Osteoblast (primary cell): ENCODE data around the gene YIPF1. TPM values are rescaled to one million over a fixed set of nuclear protein-coding genes. Genes with fewer than 3 reads are reported as not detected.

Source experiments
- DNase-seq: peaks from one replicate; pipeline ENCODE4 v3.0.0; 2011; ENCODE audit warnings: low spot score, mixed read lengths; ENCODE audit not compliant: insufficient read length; ENCODE audit errors: missing footprints
- H2AFZ ChIP-seq: 2 replicates; pipeline ENCODE4 v1.6.0; 2011; ENCODE audit warnings: mild to moderate bottlenecking, low read length
- H3K27ac ChIP-seq: 2 replicates; pipeline ENCODE4 v1.5.1; 2011; ENCODE audit warnings: mild to moderate bottlenecking, low read depth, low read length, moderate library complexity
- H3K27me3 ChIP-seq: 2 replicates; pipeline ENCODE4 v1.6.0; 2012; ENCODE audit warnings: mild to moderate bottlenecking, control low read depth, inconsistent platforms, low read length, moderate library complexity; ENCODE audit not compliant: insufficient read depth
- H3K36me3 ChIP-seq: 2 replicates; pipeline ENCODE4 v1.5.1; 2011; ENCODE audit warnings: mild to moderate bottlenecking, low read length, control low read depth, moderate library complexity; ENCODE audit not compliant: insufficient read depth
- H3K4me1 ChIP-seq: 2 replicates; pipeline ENCODE4 v1.5.1; 2011; ENCODE audit warnings: mild to moderate bottlenecking, low read length, control low read depth, moderate library complexity; ENCODE audit not compliant: insufficient read depth
- H3K4me2 ChIP-seq: 2 replicates; pipeline ENCODE4 v1.6.0; 2011; ENCODE audit warnings: mild to moderate bottlenecking, low read length; ENCODE audit not compliant: insufficient read depth
- H3K4me3 ChIP-seq: fragments of 200-600 bp; sonication (generic); 3 replicates; pipeline ENCODE4 v1.5.1; 2012; ENCODE audit warnings: mild to moderate bottlenecking, low read length, inconsistent platforms; ENCODE audit not compliant: insufficient read depth
- H3K79me2 ChIP-seq: 2 replicates; pipeline ENCODE4 v1.6.0; 2012; ENCODE audit warnings: mild to moderate bottlenecking, low read length, control low read depth, inconsistent platforms; ENCODE audit not compliant: insufficient read depth
- H3K9me3 ChIP-seq: 2 replicates; pipeline ENCODE4 v1.5.1; 2011; ENCODE audit warnings: low read depth, low read length, control low read depth
- H4K20me1 ChIP-seq: 2 replicates; pipeline ENCODE4 v1.6.0; 2012; ENCODE audit warnings: mild to moderate bottlenecking, low read length, control low read depth; ENCODE audit not compliant: insufficient read depth
- total RNA-seq: library from RNA; depleted of rRNA; stranded (reverse); fragments of >200 nt; gene quantifications from 2 replicates; pipeline ENCODE4 v1.2.3, GENCODE V29; 2012
- TF ChIP-seq, protein P1 (sequence below): IDR thresholded peaks from 2 replicates; pipeline ENCODE4 v1.5.1; 2011; ENCODE audit warnings: mild to moderate bottlenecking, low read depth, low read length, moderate library complexity; ENCODE audit errors: extremely low read depth

YIPF1 gene
- total RNA-seq, 1 donor, result 23.2 TPM

DNA sequence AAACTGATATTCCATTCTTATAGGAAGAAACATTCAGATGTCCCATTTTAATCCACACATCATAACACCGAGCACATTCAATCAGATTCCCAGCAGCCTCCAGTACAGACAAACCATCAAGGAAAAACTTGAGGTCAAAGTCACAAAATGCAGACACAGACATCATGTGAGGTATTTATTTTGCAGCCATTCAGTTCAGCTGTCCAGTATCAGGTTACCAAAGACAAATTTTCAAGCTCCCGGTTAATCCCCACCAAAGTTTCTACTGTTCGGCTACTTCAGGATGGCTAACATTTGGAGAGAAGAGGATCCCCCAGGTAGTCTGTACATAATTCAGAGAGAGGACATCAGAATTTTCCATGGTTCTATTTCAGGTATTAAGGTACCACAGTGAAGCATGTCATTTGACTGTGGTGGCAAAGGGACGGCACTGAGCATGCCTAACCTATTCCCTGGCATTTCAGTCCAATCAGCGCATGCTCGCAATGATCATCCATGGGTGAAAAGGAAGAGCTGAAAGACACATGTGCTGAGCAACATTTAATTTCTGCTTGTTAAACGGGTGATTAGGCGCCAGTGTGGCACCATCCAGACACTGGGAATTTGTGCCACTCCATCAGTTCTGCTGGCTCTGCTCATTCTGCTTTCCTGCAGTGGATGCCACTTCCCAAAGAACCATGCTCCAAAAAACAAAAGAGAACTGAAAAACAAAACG is 37.9 kb downstream of the YIPF1 start:
- Histone ChIP-seq H3K36me3 (peaks cover 29% of the 10 kb centered on the region), H3K4me2 (no peak overlapping the region), H3K27me3 (no peaks in the 10 kb centered on the region), H2AFZ (no peak overlapping the region), H3K79me2 (no peaks in the 10 kb centered on the region), H3K4me3 (no peak overlapping the region), H4K20me1 (no peaks in the 10 kb centered on the region), H3K9me3 (peaks cover 3% of the 10 kb centered on the region), H3K27ac (no peak overlapping the region), H3K4me1 (no peaks in the 10 kb centered on the region)
- no peak for DNase-seq
- TF ChIP-seq, protein P1, sequence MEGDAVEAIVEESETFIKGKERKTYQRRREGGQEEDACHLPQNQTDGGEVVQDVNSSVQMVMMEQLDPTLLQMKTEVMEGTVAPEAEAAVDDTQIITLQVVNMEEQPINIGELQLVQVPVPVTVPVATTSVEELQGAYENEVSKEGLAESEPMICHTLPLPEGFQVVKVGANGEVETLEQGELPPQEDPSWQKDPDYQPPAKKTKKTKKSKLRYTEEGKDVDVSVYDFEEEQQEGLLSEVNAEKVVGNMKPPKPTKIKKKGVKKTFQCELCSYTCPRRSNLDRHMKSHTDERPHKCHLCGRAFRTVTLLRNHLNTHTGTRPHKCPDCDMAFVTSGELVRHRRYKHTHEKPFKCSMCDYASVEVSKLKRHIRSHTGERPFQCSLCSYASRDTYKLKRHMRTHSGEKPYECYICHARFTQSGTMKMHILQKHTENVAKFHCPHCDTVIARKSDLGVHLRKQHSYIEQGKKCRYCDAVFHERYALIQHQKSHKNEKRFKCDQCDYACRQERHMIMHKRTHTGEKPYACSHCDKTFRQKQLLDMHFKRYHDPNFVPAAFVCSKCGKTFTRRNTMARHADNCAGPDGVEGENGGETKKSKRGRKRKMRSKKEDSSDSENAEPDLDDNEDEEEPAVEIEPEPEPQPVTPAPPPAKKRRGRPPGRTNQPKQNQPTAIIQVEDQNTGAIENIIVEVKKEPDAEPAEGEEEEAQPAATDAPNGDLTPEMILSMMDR, result no peak

DNA sequence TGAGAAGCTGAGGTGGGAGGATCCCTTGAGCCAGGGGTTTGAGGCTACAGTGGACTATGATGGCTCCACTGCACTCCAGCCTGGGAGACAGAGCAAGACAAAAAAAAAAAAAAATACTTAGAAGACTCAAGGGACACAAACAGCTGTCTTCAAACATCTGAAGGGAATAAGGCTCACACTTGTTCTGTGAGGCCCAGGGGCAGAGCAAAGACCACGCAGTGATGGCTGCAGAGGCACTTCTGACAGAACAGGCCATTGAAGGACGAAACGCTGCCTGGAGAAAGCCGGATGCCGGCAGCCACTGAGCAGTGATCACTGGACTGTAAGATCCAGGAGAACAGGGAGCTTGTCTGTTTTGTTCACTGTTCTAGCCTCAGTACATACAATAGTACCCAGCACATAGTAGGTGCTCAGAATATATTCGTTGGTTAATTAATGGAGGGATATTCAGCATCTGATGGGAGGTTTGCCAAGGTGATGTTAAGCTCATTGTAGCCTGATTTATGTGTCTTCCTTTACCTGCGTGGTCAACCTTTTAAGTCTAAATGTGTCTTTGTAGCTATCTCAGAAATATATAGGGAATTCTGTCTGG is 39.4 kb downstream of the YIPF1 start:
- no peak overlapping the region for H3K4me3 ChIP-seq
- no peak for DNase-seq
- H3K9me3 ChIP-seq, result peaks cover 3% of the 10 kb centered on the region
- H3K36me3 ChIP-seq, result peaks cover 17% of the 10 kb centered on the region
- H3K79me2 ChIP-seq, result no peaks in the 10 kb centered on the region
- no peaks in the 10 kb centered on the region for H4K20me1 ChIP-seq
- H2AFZ ChIP-seq, result no peak overlapping the region
- H3K27me3 ChIP-seq, result no peaks in the 10 kb centered on the region
- TF ChIP-seq, protein P1, result no peak
- H3K27ac ChIP-seq, result no peak overlapping the region
- H3K4me2 ChIP-seq, result no peak overlapping the region
- no peaks in the 10 kb centered on the region for H3K4me1 ChIP-seq

DNA sequence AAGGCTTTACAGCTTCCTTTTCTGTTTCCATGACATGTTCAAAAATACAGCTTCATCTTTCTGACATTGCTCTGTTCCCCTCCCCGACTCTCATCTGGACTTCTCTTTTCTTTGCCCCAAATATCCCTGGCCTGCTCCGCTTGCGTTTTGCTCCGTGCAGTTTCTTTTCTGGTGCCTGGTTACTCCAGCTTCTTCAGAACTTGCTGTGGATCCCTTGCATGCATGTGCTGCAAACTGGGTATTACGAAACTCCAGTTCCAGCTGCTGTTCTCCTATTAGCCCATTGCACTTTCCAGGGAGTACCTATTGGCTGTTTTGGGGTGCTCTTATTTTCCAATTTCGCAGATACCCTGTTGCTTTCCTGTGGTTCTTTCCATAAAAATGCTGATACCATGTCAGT is 41.6 kb downstream of the YIPF1 start:
- TF ChIP-seq, protein P1, result no peak
- H3K79me2 ChIP-seq, result no peaks in the 10 kb centered on the region
- H3K4me1 ChIP-seq, result no peaks in the 10 kb centered on the region
- no peak overlapping the region for H2AFZ ChIP-seq
- no peaks in the 10 kb centered on the region for H4K20me1 ChIP-seq
- H3K27me3 ChIP-seq, result no peaks in the 10 kb centered on the region
- H3K4me3 ChIP-seq, result no peak overlapping the region
- peaks cover 7% of the 10 kb centered on the region for H3K36me3 ChIP-seq
- no peak for DNase-seq
- no peak overlapping the region for H3K4me2 ChIP-seq
- H3K9me3 ChIP-seq, result peaks cover 3% of the 10 kb centered on the region
- H3K27ac ChIP-seq, result no peak overlapping the region

DNA sequence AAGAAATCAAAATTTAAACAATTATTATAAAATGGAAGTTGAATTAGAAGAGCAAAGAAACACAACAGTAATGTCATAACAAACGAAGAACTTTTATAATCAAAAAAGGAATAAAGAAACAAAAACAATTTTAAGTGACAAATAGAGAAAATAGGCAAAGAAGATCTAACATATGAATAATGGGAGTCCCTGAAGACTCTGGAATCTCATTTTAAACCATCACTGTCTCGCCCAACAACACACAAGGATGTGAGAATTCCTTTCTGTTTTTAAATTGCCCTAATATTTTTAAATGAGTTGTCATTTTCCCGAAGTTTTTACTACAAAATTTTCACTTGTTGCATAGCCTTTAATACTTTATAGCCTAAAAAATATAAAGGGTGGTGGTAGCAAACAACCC is 47.2 kb downstream of the YIPF1 start:
- Histone ChIP-seq H3K27me3 (no peaks in the 10 kb centered on the region), H3K36me3 (no peaks in the 10 kb centered on the region), H2AFZ (no peak overlapping the region), H3K4me2 (no peak overlapping the region), H3K9me3 (no peaks in the 10 kb centered on the region), H4K20me1 (no peaks in the 10 kb centered on the region), H3K4me1 (no peaks in the 10 kb centered on the region), H3K27ac (no peak overlapping the region), H3K79me2 (no peaks in the 10 kb centered on the region), H3K4me3 (no peak overlapping the region)
- no peak for DNase-seq
- TF ChIP-seq, protein P1, result no peak
